PC-9 (cell line): Measurements from ENCODE around the gene IRX1. TPM values are rescaled to one million over a fixed set of nuclear protein-coding genes. Genes with fewer than 3 reads are reported as not detected.

Source experiments
- BruUV-seq: library from RNA; stranded (reverse); fragments of 400-500 nt; replicated peaks from 2 replicates; lab custom pipeline; 2021; lab: Mats Ljungman, UMichigan
- CTCF ChIA-PET: fragments of 300-600 bp; sonication (Branson Sonifier 250); formaldehyde crosslinking; loops from one replicate; lab custom pipeline; 2022; ENCODE audit warnings: antibody characterized with exemption; lab: Charles Lee
- POLR2A ChIA-PET: fragments of 300-600 bp; sonication (Branson Sonifier 250); formaldehyde crosslinking; loops from one replicate; lab custom pipeline; 2022; ENCODE audit warnings: antibody characterized with exemption; ENCODE audit not compliant: unreplicated experiment; lab: Charles Lee
- DNase-seq, 2 experiments: peaks; one replicate each; pipeline versions ENCODE4 v3.0.0 to v3.0.0-alpha.2; 2015 to 2022; ENCODE audit warnings: mixed read lengths in 1 of 2
- H2AFZ ChIP-seq: fragments of 200-600 bp; sonication (generic); 2 replicates; pipeline ENCODE4 v1.8.1; 2017; ENCODE audit warnings: antibody characterized with exemption
- H3F3A ChIP-seq: fragments of 200-600 bp; sonication (generic); 2 replicates; pipeline ENCODE4 v1.8.1; 2017; ENCODE audit warnings: antibody characterized with exemption, mild to moderate bottlenecking, low read depth; ENCODE audit not compliant: insufficient read depth
- H3K27ac ChIP-seq: fragments of 200-600 bp; sonication (generic); 2 replicates; pipeline ENCODE4 v1.6.1; 2016; ENCODE audit warnings: mixed run types
- H3K27me3 ChIP-seq: fragments of 200-600 bp; sonication (generic); 2 replicates; pipeline ENCODE4 v1.6.1; 2016; ENCODE audit warnings: low read depth, mixed run types; ENCODE audit not compliant: insufficient read depth
- H3K36me3 ChIP-seq: fragments of 200-600 bp; sonication (generic); 2 replicates; pipeline ENCODE4 v1.6.1; 2016; ENCODE audit warnings: low read depth, mixed run types
- H3K4me1 ChIP-seq: fragments of 200-600 bp; sonication (generic); replicated peaks from 2 replicates; pipeline ENCODE4 v1.6.1; 2016; ENCODE audit warnings: mixed run types; ENCODE audit not compliant: insufficient read depth
- H3K4me2 ChIP-seq: fragments of 200-600 bp; sonication (generic); 2 replicates; pipeline ENCODE4 v1.6.1; 2017; ENCODE audit warnings: mixed run types
- H3K4me3 ChIP-seq: fragments of 200-600 bp; sonication (generic); 2 replicates; pipeline ENCODE4 v1.6.1; 2016; ENCODE audit warnings: mixed run types
- H3K79me2 ChIP-seq: fragments of 200-600 bp; sonication (generic); 2 replicates; pipeline ENCODE4 v1.6.1; 2017; ENCODE audit warnings: low read depth, mixed run types
- H3K9me2 ChIP-seq: fragments of 200-600 bp; sonication (generic); 2 replicates; pipeline ENCODE4 v1.8.1; 2017; ENCODE audit warnings: mild to moderate bottlenecking; ENCODE audit not compliant: insufficient read depth
- H3K9me3 ChIP-seq: fragments of 200-600 bp; sonication (generic); 2 replicates; pipeline ENCODE4 v1.8.1; 2016; ENCODE audit warnings: low read depth; ENCODE audit not compliant: insufficient read depth
- H4K20me1 ChIP-seq: fragments of 200-600 bp; sonication (generic); 2 replicates; pipeline ENCODE4 v1.8.1; 2017; ENCODE audit not compliant: insufficient read depth
- CTCF ChIP-seq: fragments of 200-600 bp; sonication (generic); conservative IDR thresholded peaks from 2 replicates; pipeline ENCODE4 v1.6.1; 2017; ENCODE audit warnings: mixed run types, antibody characterized with exemption, mild to moderate bottlenecking, moderate library complexity
- EZH2 ChIP-seq: fragments of 200-600 bp; sonication (generic); IDR thresholded peaks from 2 replicates; pipeline ENCODE4 v1.8.0; 2017; ENCODE audit warnings: antibody characterized with exemption, low read depth
- intact Hi-C: fragments of 100-400 bp; cut with micrococcal nuclease; formaldehyde crosslinking; loops from one replicate; pipeline ENCODE4 v1.10.0; 2022; ENCODE audit not compliant: unreplicated experiment
- total RNA-seq: library from RNA; stranded (reverse); gene quantifications from 2 replicates; pipeline ENCODE4 v1.2.3, GENCODE V29; 2021

The IRX1 gene
- total RNA-seq, 1 experiment from 2014 or later: not detected

GRCh38 chr5:3597167-3598007 lies 1.8 kb downstream of the IRX1 start:
- POLR2A ChIA-PET: no interaction called here
- Histone ChIP-seq H3K9me2 (no peaks in the 10 kb centered on the region), H3K4me2 (no peak overlapping the region), H3F3A (no peaks in the 10 kb centered on the region), H3K27me3 (no peaks in the 10 kb centered on the region), H3K9me3 (0 out of 2 replicates have a peak, but pooled peaks cover 7% of the 10 kb centered on the region), H3K27ac (no peak overlapping the region), H3K36me3 (no peaks in the 10 kb centered on the region), H3K79me2 (no peaks in the 10 kb centered on the region), H4K20me1 (no peaks in the 10 kb centered on the region), H2AFZ (0 out of 2 replicates have a peak overlapping the region, but pooled peaks have one; percentile 13), H3K4me3 (no peak overlapping the region), H3K4me1 (no peaks in the 10 kb centered on the region)
- TF ChIP-seq EZH2 (no peak), CTCF (no peak)
- DNase-seq: no peak
- CTCF ChIA-PET: no interaction called here
- BruUV-seq: no TSS peak
- intact Hi-C loops: no loop called here

- Histone ChIP-seq H3K79me2 (no peaks in the 10 kb centered on the region), H3K4me3 (no peak overlapping the region), H2AFZ (no peak overlapping the region), H4K20me1 (no peaks in the 10 kb centered on the region), H3K27me3 (no peaks in the 10 kb centered on the region), H3K27ac (no peak overlapping the region), H3K9me3 (0 out of 2 replicates have a peak, but pooled peaks cover 7% of the 10 kb centered on the region), H3F3A (no peaks in the 10 kb centered on the region), H3K9me2 (no peaks in the 10 kb centered on the region), H3K4me2 (no peak overlapping the region), H3K36me3 (no peaks in the 10 kb centered on the region), H3K4me1 (no peaks in the 10 kb centered on the region)
- DNase-seq: no peak
- TF ChIP-seq CTCF (no peak), EZH2 (no peak)
- intact Hi-C loops: no loop called here
- ChIA-PET CTCF (no interaction called here), POLR2A (no interaction called here)
- BruUV-seq: no TSS peak
These were observed 2.6 kb downstream of the IRX1 start for GRCh38 chr5:3598207-3598606.

- CTCF ChIA-PET: no interaction called here
- Histone ChIP-seq H3K9me2 (no peaks in the 10 kb centered on the region), H4K20me1 (no peaks in the 10 kb centered on the region), H3K4me2 (no peak overlapping the region), H3K36me3 (no peaks in the 10 kb centered on the region), H3K9me3 (0 out of 2 replicates have a peak, but pooled peaks cover 7% of the 10 kb centered on the region), H3K27ac (no peak overlapping the region), H2AFZ (no peak overlapping the region), H3K79me2 (no peaks in the 10 kb centered on the region), H3K27me3 (peaks cover 3% of the 10 kb centered on the region; the same call in 1 of the 2 replicates), H3K4me1 (no peaks in the 10 kb centered on the region), H3K4me3 (no peak overlapping the region), H3F3A (no peaks in the 10 kb centered on the region)
- BruUV-seq: no TSS peak
- POLR2A ChIA-PET: no interaction called here
- TF ChIP-seq EZH2 (no peak), CTCF (no peak)
- no peak for DNase-seq
- intact Hi-C loops: no loop called here
These were observed 3.2 kb downstream of the IRX1 start for GRCh38 chr5:3598769-3599211.
